T-helper 9 cell (primary cell): Measurements from ENCODE around the gene RAVER2.
A peak's percentile ranks its signal among the peaks of the same experiment; 100 is the strongest.

Source experiments
- DNase-seq: peaks from one replicate; pipeline ENCODE4 v3.0.0-alpha.2; 2020

RAVER2 gene

GRCh38 chr1:64847666-64848065, 102.8 kb downstream of the RAVER2 start:
- no peak for DNase-seq

GRCh38 chr1:64848136-64848535, 103.3 kb downstream of the RAVER2 start:
- no peak for DNase-seq

- no peak for DNase-seq
Measured at GRCh38 chr1:64848803-64849202, 103.9 kb downstream of the RAVER2 start.

- DNase-seq, result no peak
Measured at GRCh38 chr1:64849942-64850341, 105.1 kb downstream of the RAVER2 start.

- DNase-seq, result no peak
Measured at GRCh38 chr1:64850846-64851245, 106.0 kb downstream of the RAVER2 start.

- DNase-seq, result no peak
Measured at GRCh38 chr1:64851664-64852063, 106.8 kb downstream of the RAVER2 start.

- no peak for DNase-seq
Measured at GRCh38 chr1:64854674-64855073, 109.8 kb downstream of the RAVER2 start.

- DNase-seq, result no peak
Measured at GRCh38 chr1:64855557-64855956, 110.7 kb downstream of the RAVER2 start.

GRCh38 chr1:64856553-64856952, 111.7 kb downstream of the RAVER2 start:
- DNase-seq, result no peak

- no peak for DNase-seq
Measured at GRCh38 chr1:64857347-64857746, 112.5 kb downstream of the RAVER2 start.

- no peak for DNase-seq
Measured at GRCh38 chr1:64861611-64862010, 116.7 kb downstream of the RAVER2 start.

GRCh38 chr1:64864018-64864940, 119.4 kb downstream of the RAVER2 start:
- DNase-seq, result peak; percentile 17

- DNase-seq, result no peak
Measured at GRCh38 chr1:64865105-64865757, 120.4 kb downstream of the RAVER2 start.

GRCh38 chr1:64866689-64867088, 121.8 kb downstream of the RAVER2 start:
- DNase-seq, result no peak

GRCh38 chr1:64867266-64867665, 122.4 kb downstream of the RAVER2 start:
- no peak for DNase-seq

GRCh38 chr1:64871256-64871655, 126.4 kb downstream of the RAVER2 start:
- DNase-seq, result no peak

- no peak for DNase-seq
Measured at GRCh38 chr1:64872067-64872466, 127.2 kb downstream of the RAVER2 start.

- DNase-seq, result no peak
Measured at GRCh38 chr1:64873576-64873975, 128.7 kb downstream of the RAVER2 start.

GRCh38 chr1:64874666-64875065, 129.8 kb downstream of the RAVER2 start:
- no peak for DNase-seq

GRCh38 chr1:64875101-64875500, 130.2 kb downstream of the RAVER2 start:
- no peak for DNase-seq

GRCh38 chr1:64875606-64876005, 130.7 kb downstream of the RAVER2 start:
- DNase-seq, result no peak

GRCh38 chr1:64877151-64877550, 132.3 kb downstream of the RAVER2 start:
- peak; percentile 17 for DNase-seq

GRCh38 chr1:64877598-64877997, 132.7 kb downstream of the RAVER2 start:
- no peak for DNase-seq

- no peak for DNase-seq
Measured at GRCh38 chr1:64878090-64878489, 133.2 kb downstream of the RAVER2 start.
